H1 (cell line): ENCODE results near the gene C13orf42. TPM values are rescaled to one million over a fixed set of nuclear protein-coding genes. Genes with fewer than 3 reads are reported as not detected.

Source experiments
- CTCF ChIA-PET: fragments of 300-600 bp; sonication (Branson Sonifier 250); formaldehyde crosslinking; loops from one replicate; lab custom pipeline; 2021; ENCODE audit not compliant: partially characterized antibody; lab: Charles Lee
- POLR2A ChIA-PET: fragments of 300-600 bp; sonication (Branson Sonifier 250); formaldehyde crosslinking; loops from one replicate; lab custom pipeline; 2021; ENCODE audit warnings: inconsistent platforms; ENCODE audit not compliant: partially characterized antibody; lab: Charles Lee
- DNase-seq, 2 experiments: peaks; one replicate each; pipeline versions ENCODE4 v3.0.0 to v3.0.0-alpha.2; 2010 to 2022; ENCODE audit warnings: low spot score in 2 of 2, low read depth in 1 of 2, mixed read lengths in 1 of 2
- FAIRE-seq: peaks from 2 replicates; lab custom pipeline; 2011; peaks lifted over from hg19 to GRCh38; lab: Jason Lieb, UNC
- H2AFZ ChIP-seq: 2 replicates; pipeline ENCODE4 v1.8.1; 2012; ENCODE audit warnings: low read length, inconsistent platforms
- H2AK5ac ChIP-seq: 2 replicates; pipeline ENCODE4 v1.6.1; 2013; ENCODE audit warnings: low read depth, low read length
- H2BK120ac ChIP-seq: replicated peaks from 2 replicates; pipeline ENCODE3; 2013; ENCODE audit warnings: low read depth, low read length, inconsistent platforms
- H2BK12ac ChIP-seq: 2 replicates; pipeline ENCODE4 v1.6.1; 2013; ENCODE audit warnings: low read depth, low read length
- H2BK15ac ChIP-seq: 2 replicates; pipeline ENCODE4 v1.6.1; 2013; ENCODE audit warnings: low read length
- H2BK20ac ChIP-seq: 2 replicates; pipeline ENCODE4 v1.6.1; 2013; ENCODE audit warnings: low read length
- H2BK5ac ChIP-seq: 2 replicates; pipeline ENCODE4 v1.6.1; 2013; ENCODE audit warnings: low read depth, low read length
- H3K14ac ChIP-seq: 2 replicates; pipeline ENCODE4 v1.6.1; 2013; ENCODE audit warnings: inconsistent platforms; ENCODE audit not compliant: insufficient read length
- H3K18ac ChIP-seq: 2 replicates; pipeline ENCODE4 v1.6.1; 2013; ENCODE audit warnings: low read length; ENCODE audit errors: extremely low read depth
- H3K23ac ChIP-seq: 2 replicates; pipeline ENCODE4 v1.6.1; 2013; ENCODE audit warnings: inconsistent platforms; ENCODE audit not compliant: insufficient read length
- H3K23me2 ChIP-seq: 2 replicates; pipeline ENCODE4 v1.6.1; 2013; ENCODE audit warnings: low read depth, low read length
- H3K27ac ChIP-seq: 2 replicates; pipeline ENCODE4 v1.6.1; 2011; ENCODE audit warnings: low read depth, low read length, inconsistent platforms
- H3K27me3 ChIP-seq, 4 experiments: replicated peaks in 1 of 4; 1 replicate in 1 of 4; 2 replicates in 3 of 4; pipeline versions ENCODE4 v1.6.1 to v1.8.1; 2011 to 2013; ENCODE audit warnings: low read length in 3 of 4, mild to moderate bottlenecking in 3 of 4, inconsistent platforms in 2 of 4, mixed read lengths in 2 of 4, moderate library complexity in 1 of 4; ENCODE audit not compliant: control insufficient read depth in 3 of 4, insufficient read depth in 3 of 4; ENCODE audit errors: extremely low read depth in 1 of 4
- H3K36me3 ChIP-seq, 4 experiments: 2 replicates each; pipeline versions ENCODE4 v1.6.1 to v1.8.1; 2011 to 2013; ENCODE audit warnings: mild to moderate bottlenecking in 4 of 4, low read length in 3 of 4, moderate library complexity in 2 of 4, control low read depth in 1 of 4, inconsistent platforms in 1 of 4; ENCODE audit not compliant: insufficient read depth in 4 of 4, control insufficient read depth in 2 of 4
- H3K4ac ChIP-seq: replicated peaks from 2 replicates; pipeline ENCODE3; 2013; ENCODE audit warnings: low read length, low read depth, mixed read lengths, inconsistent platforms; ENCODE audit not compliant: insufficient read length
- H3K4me1 ChIP-seq, 4 experiments: replicated peaks in 1 of 4; 1 replicate in 1 of 4; 2 replicates in 3 of 4; pipeline versions ENCODE4 v1.6.1 to v1.8.1; 2011 to 2013; ENCODE audit warnings: low read length in 3 of 4, inconsistent platforms in 2 of 4, mixed read lengths in 1 of 4; ENCODE audit not compliant: insufficient read depth in 4 of 4, control insufficient read depth in 3 of 4
- H3K4me2 ChIP-seq, 2 experiments: 2 replicates each; pipeline versions ENCODE4 v1.6.1 to v1.8.1; 2011 to 2013; ENCODE audit warnings: low read depth in 2 of 2, low read length in 2 of 2, control low read depth in 1 of 2, inconsistent platforms in 1 of 2, mild to moderate bottlenecking in 1 of 2; ENCODE audit not compliant: insufficient read depth in 1 of 2
- H3K4me3 ChIP-seq, 4 experiments: fragments of 200-600, 300-600 bp in 1 of 4; sonication (generic), shearing (Covaris generic), sonication (Bioruptor Twin) in 1 of 4; 2 replicates each; pipeline versions ENCODE4 v1.5.1 to v1.8.1; 2011 to 2016; ENCODE audit warnings: low read length in 4 of 4, low read depth in 3 of 4, control low read depth in 2 of 4, inconsistent platforms in 2 of 4, mild to moderate bottlenecking in 2 of 4, mixed read lengths in 1 of 4, moderate library complexity in 1 of 4; ENCODE audit not compliant: insufficient read depth in 2 of 4; ENCODE audit errors: extremely low read depth in 1 of 4
- H3K56ac ChIP-seq: replicated peaks from 2 replicates; pipeline ENCODE3; 2013; ENCODE audit warnings: low read depth, mild to moderate bottlenecking, mixed read lengths, low read length, inconsistent platforms; ENCODE audit not compliant: insufficient read length
- H3K79me1 ChIP-seq: 2 replicates; pipeline ENCODE4 v1.6.1; 2013; ENCODE audit warnings: low read depth, low read length, control low read depth
- H3K79me2 ChIP-seq, 2 experiments: 2 replicates each; pipeline versions ENCODE4 v1.6.1 to v1.8.1; 2012 to 2013; ENCODE audit warnings: low read length in 2 of 2, mild to moderate bottlenecking in 2 of 2, inconsistent platforms in 1 of 2; ENCODE audit not compliant: insufficient read depth in 2 of 2, control insufficient read depth in 1 of 2
- H3K9ac ChIP-seq, 4 experiments: replicated peaks in 1 of 4; 1 replicate in 1 of 4; 2 replicates in 3 of 4; pipeline versions ENCODE4 v1.6.1 to v1.8.1; 2011 to 2013; ENCODE audit warnings: low read depth in 3 of 4, low read length in 3 of 4, control low read depth in 2 of 4, mild to moderate bottlenecking in 2 of 4, moderate library complexity in 2 of 4, inconsistent platforms in 1 of 4; ENCODE audit errors: extremely low read depth in 1 of 4
- H3K9me3 ChIP-seq, 2 experiments: 2 replicates each; pipeline versions ENCODE4 v1.6.1 to v1.8.1; 2012 to 2013; ENCODE audit warnings: mild to moderate bottlenecking in 2 of 2, moderate library complexity in 2 of 2, control low read depth in 1 of 2, inconsistent platforms in 1 of 2, low read depth in 1 of 2, low read length in 1 of 2, mixed read lengths in 1 of 2; ENCODE audit not compliant: insufficient read depth in 2 of 2
- H4K20me1 ChIP-seq, 2 experiments: replicated peaks in 1 of 2; 2 replicates each; pipeline versions ENCODE3 to v1.8.1; 2011 to 2013; ENCODE audit warnings: inconsistent platforms in 2 of 2, low read length in 2 of 2, mild to moderate bottlenecking in 1 of 2; ENCODE audit not compliant: insufficient read depth in 2 of 2, control insufficient read depth in 1 of 2
- H4K5ac ChIP-seq: 2 replicates; pipeline ENCODE4 v1.6.1; 2013; ENCODE audit warnings: low read length, low read depth, mixed read lengths, inconsistent platforms; ENCODE audit not compliant: insufficient read length
- H4K8ac ChIP-seq: 2 replicates; pipeline ENCODE4 v1.8.0; 2013; ENCODE audit warnings: mild to moderate bottlenecking, moderate library complexity, low read length, inconsistent platforms; ENCODE audit not compliant: insufficient read depth; ENCODE audit errors: extremely low read depth
- H4K91ac ChIP-seq: replicated peaks from 2 replicates; pipeline ENCODE3; 2013; ENCODE audit warnings: low read length, mixed read lengths, inconsistent platforms; ENCODE audit not compliant: insufficient read length
- EZH2 ChIP-seq: fragments of 200-600 bp; sonication (generic); IDR thresholded peaks from 2 replicates; pipeline ENCODE4 v1.7.1; 2012; ENCODE audit warnings: low read depth, mild to moderate bottlenecking, moderate library complexity, low read length, inconsistent platforms; ENCODE audit not compliant: severe bottlenecking
- RBBP5 ChIP-seq: IDR thresholded peaks from 2 replicates; pipeline ENCODE4 v1.7.1; 2012; ENCODE audit warnings: low read depth, mild to moderate bottlenecking, inconsistent platforms, low read length, moderate library complexity, borderline replicate concordance
- SIN3A ChIP-seq, 2 experiments: IDR thresholded peaks in 1 of 2; conservative IDR thresholded peaks in 1 of 2; 2 replicates each; pipeline ENCODE4 v1.6.1; 2011 to 2012; ENCODE audit warnings: low read length in 2 of 2, improper control_type of control experiment in 1 of 2, low read depth in 1 of 2, mild to moderate bottlenecking in 1 of 2
- SIRT6 ChIP-seq: IDR thresholded peaks from one replicate; pipeline ENCODE4 v1.7.1; 2012; ENCODE audit warnings: low read length, inconsistent platforms
- TAF1 ChIP-seq: IDR thresholded peaks from 2 replicates; pipeline ENCODE4 v1.6.1; 2011; ENCODE audit warnings: mild to moderate bottlenecking, low read depth, low read length
- TAF7 ChIP-seq: optimal IDR thresholded peaks from 2 replicates; pipeline ENCODE3; 2011; ENCODE audit warnings: low read depth, mild to moderate bottlenecking, inconsistent platforms, low read length, moderate library complexity, borderline replicate concordance
- TCF12 ChIP-seq: IDR thresholded peaks from 2 replicates; pipeline ENCODE4 v1.6.1; 2011; ENCODE audit warnings: low read depth, mild to moderate bottlenecking, low read length
- YY1 ChIP-seq: IDR thresholded peaks from 2 replicates; pipeline ENCODE4 v1.6.1; 2011; ENCODE audit warnings: low read depth, mild to moderate bottlenecking, low read length
- polyA plus RNA-seq, 7 experiments: library from polyadenylated mRNA; depleted of rRNA in 3 of 7; stranded (reverse) in 5 of 7; unstranded in 2 of 7; fragments of >200 nt in 5 of 7; fragments of 200-250 nt in 2 of 7; gene quantifications; 1 replicate in 5 of 7; 2 replicates in 1 of 7; 4 replicates in 1 of 7; pipeline versions ENCODE4 v1.2.1 to v1.2.3, GENCODE V29; 2011 to 2013; ENCODE audit warnings: missing spikeins in 2 of 7, mixed read lengths in 2 of 7
- total RNA-seq: library from RNA; stranded (reverse); fragmentation: NEBNext Ultra II Directional; extraction: Animal tissue kit (Norgen Biotek cat#: 25700); gene quantifications from 2 replicates; pipeline ENCODE4 v1.2.1, GENCODE V29; 2021
- TF ChIP-seq, protein P1 (sequence below): IDR thresholded peaks from 2 replicates; pipeline ENCODE4 v1.6.1; 2012; ENCODE audit warnings: inconsistent platforms
- TF ChIP-seq, protein P2 (sequence below): IDR thresholded peaks from 2 replicates; pipeline ENCODE4 v1.6.1; 2011; ENCODE audit warnings: low read length, improper control_type of control experiment

C13orf42 gene
- total and polyA plus RNA-seq, 2 of the 8 experiments (the other 6 are each of a cell fraction or from before 2014, with no cell fraction given) = 9.9 to 10.1 TPM

DNA sequence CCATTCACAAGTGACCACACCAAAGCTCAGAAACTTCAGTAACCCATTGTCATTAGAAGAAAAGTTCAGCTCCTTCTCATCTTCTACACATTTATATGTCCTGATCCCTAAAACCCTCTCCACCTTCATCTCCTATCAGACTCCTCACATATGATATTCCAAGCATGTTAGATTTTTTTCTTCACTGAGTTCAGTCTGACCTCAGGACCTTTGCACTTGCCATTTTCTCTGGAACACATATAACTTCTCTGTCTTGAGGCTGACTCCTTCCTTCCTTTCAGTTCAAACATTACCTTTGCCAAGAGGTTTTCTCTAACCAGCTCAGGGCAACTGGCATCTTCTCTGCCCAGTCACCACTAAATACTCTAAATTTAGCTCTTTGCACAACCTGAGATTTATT, 54.1 kb downstream of the C13orf42 start:
- H2AFZ ChIP-seq = no peak overlapping the region
- no peaks in the 10 kb centered on the region for H3K9me3 ChIP-seq
- no peak overlapping the region for H2BK15ac ChIP-seq
- H3K4me3 ChIP-seq = no peak overlapping the region
- H3K4ac ChIP-seq = no peak overlapping the region
- H4K91ac ChIP-seq = no peak overlapping the region
- peaks cover 0 to 6% (median 2%) of the 10 kb centered on the region in 4 experiments; a peak in 3 of 7 replicates for H3K4me1 ChIP-seq
- no peaks in the 10 kb centered on the region for H3K27me3 ChIP-seq
- H2BK12ac ChIP-seq = no peak overlapping the region
- FAIRE-seq = no peak
- H4K5ac ChIP-seq = no peak overlapping the region
- ChIA-PET POLR2A (no interaction called here), CTCF (interaction anchor here (0.7 to 9.2 kb wide), 8 partner anchors 11 to 256 kb away, joined by 3 to 50 read pairs (median 4); no protein-coding TSS in a partner anchor)
- no peaks in the 10 kb centered on the region for H3K36me3 ChIP-seq
- H3K23me2 ChIP-seq = no peaks in the 10 kb centered on the region
- no peak overlapping the region for H3K18ac ChIP-seq
- no peak overlapping the region for H2BK5ac ChIP-seq
- no peak overlapping the region for H3K9ac ChIP-seq
- H4K8ac ChIP-seq = no peak overlapping the region
- H3K79me2 ChIP-seq = no peaks in the 10 kb centered on the region
- H3K56ac ChIP-seq = no peak overlapping the region
- H3K79me1 ChIP-seq = no peaks in the 10 kb centered on the region
- H2BK120ac ChIP-seq = no peak overlapping the region
- H4K20me1 ChIP-seq = no peaks in the 10 kb centered on the region
- TF ChIP-seq EZH2 (no peak), SIRT6 (no peak), SIN3A (conservative IDR thresholded peaks at IDR 0.05 in 1 of 2, IDR thresholded peaks at IDR 0.05 in 1 of 2; ENCODE audit: low read depth in 1 of 2, low read length in 2 of 2) (no peak), RBBP5 (no peak), TAF1 (no peak), TCF12 (no peak), YY1 (no peak), TAF7 (no peak)
- TF ChIP-seq, protein P1, sequence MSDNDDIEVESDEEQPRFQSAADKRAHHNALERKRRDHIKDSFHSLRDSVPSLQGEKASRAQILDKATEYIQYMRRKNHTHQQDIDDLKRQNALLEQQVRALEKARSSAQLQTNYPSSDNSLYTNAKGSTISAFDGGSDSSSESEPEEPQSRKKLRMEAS = no peak
- TF ChIP-seq, protein P2, sequence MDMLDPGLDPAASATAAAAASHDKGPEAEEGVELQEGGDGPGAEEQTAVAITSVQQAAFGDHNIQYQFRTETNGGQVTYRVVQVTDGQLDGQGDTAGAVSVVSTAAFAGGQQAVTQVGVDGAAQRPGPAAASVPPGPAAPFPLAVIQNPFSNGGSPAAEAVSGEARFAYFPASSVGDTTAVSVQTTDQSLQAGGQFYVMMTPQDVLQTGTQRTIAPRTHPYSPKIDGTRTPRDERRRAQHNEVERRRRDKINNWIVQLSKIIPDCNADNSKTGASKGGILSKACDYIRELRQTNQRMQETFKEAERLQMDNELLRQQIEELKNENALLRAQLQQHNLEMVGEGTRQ = no peak
- no peak overlapping the region for H2AK5ac ChIP-seq
- DNase-seq = no peak
- no peak overlapping the region for H3K4me2 ChIP-seq
- no peak overlapping the region for H3K27ac ChIP-seq
- H3K23ac ChIP-seq = no peak overlapping the region
- no peak overlapping the region for H2BK20ac ChIP-seq
- H3K14ac ChIP-seq = no peak overlapping the region
